HepG2 (cell line): Measurements from ENCODE around the gene LYRM2. TPM values are rescaled to one million over a fixed set of nuclear protein-coding genes. Genes with fewer than 3 reads are reported as not detected.

Experiments used
- CBFB ChIP-seq: sonication (generic); formaldehyde crosslinking; IDR thresholded peaks from 2 replicates; pipeline ENCODE4 v1.4.0; 2020; ENCODE audit warnings: missing genetic modification reagents
- EEA1 ChIP-seq: sonication (generic); formaldehyde crosslinking; IDR thresholded peaks from 2 replicates; pipeline ENCODE4 v1.5.1; 2020; ENCODE audit warnings: mild to moderate bottlenecking, missing genetic modification reagents, borderline replicate concordance
- ELF4 ChIP-seq: sonication (generic); formaldehyde crosslinking; IDR thresholded peaks from 2 replicates; pipeline ENCODE4 v1.5.0; 2020; ENCODE audit warnings: missing genetic modification reagents, mild to moderate bottlenecking, moderate library complexity, borderline replicate concordance
- FOXA3 ChIP-seq: IDR thresholded peaks from 2 replicates; pipeline ENCODE4 v1.6.1; 2016; ENCODE audit warnings: missing genetic modification reagents, missing compliant biosample characterization
- HDAC1 ChIP-seq: sonication (generic); formaldehyde crosslinking; IDR thresholded peaks from 2 replicates; pipeline ENCODE4 v1.5.1; 2020; ENCODE audit warnings: mild to moderate bottlenecking, missing genetic modification reagents
- MXI1 ChIP-seq: IDR thresholded peaks from 3 replicates; pipeline ENCODE4 v1.6.1; 2012; ENCODE audit warnings: low read depth, low read length, inconsistent platforms, borderline replicate concordance
- PITX1 ChIP-seq: sonication (generic); formaldehyde crosslinking; IDR thresholded peaks from 2 replicates; pipeline ENCODE4 v1.5.1; 2020; ENCODE audit warnings: mild to moderate bottlenecking, missing genetic modification reagents
- SNAPC5 ChIP-seq: sonication (generic); formaldehyde crosslinking; IDR thresholded peaks from 2 replicates; pipeline ENCODE4 v1.8.1; 2023; ENCODE audit warnings: mild to moderate bottlenecking, missing genetic modification reagents, borderline replicate concordance
- TBX2 ChIP-seq: sonication (generic); formaldehyde crosslinking; IDR thresholded peaks from 2 replicates; pipeline ENCODE4 v1.5.0; 2020; ENCODE audit warnings: missing genetic modification reagents, mild to moderate bottlenecking, borderline replicate concordance
- TEAD3 ChIP-seq: optimal IDR thresholded peaks from 2 replicates; pipeline ENCODE3; 2016; ENCODE audit warnings: borderline replicate concordance
- YEATS4 ChIP-seq: sonication (generic); formaldehyde crosslinking; IDR thresholded peaks from 2 replicates; pipeline ENCODE4 v1.4.0; 2020; ENCODE audit warnings: missing genetic modification reagents, borderline replicate concordance
- ZC3H4 ChIP-seq: sonication (generic); formaldehyde crosslinking; IDR thresholded peaks from 2 replicates; pipeline ENCODE4 v1.4.0; 2020; ENCODE audit warnings: missing genetic modification reagents, borderline replicate concordance
- ZKSCAN1 ChIP-seq: fragments of 150-350 bp; IDR thresholded peaks from 2 replicates; pipeline ENCODE4 v1.6.1; 2014; ENCODE audit warnings: low read length
- ZNF121 ChIP-seq: sonication (generic); formaldehyde crosslinking; IDR thresholded peaks from 2 replicates; pipeline ENCODE4 v1.5.0; 2020; ENCODE audit warnings: mild to moderate bottlenecking, missing genetic modification reagents
- ZNF367 ChIP-seq: sonication (generic); formaldehyde crosslinking; IDR thresholded peaks from 2 replicates; pipeline ENCODE4 v1.4.0; 2020; ENCODE audit warnings: missing genetic modification reagents, borderline replicate concordance
- ZNF441 ChIP-seq: sonication (generic); formaldehyde crosslinking; IDR thresholded peaks from 2 replicates; pipeline ENCODE4 v1.7.0; 2021; ENCODE audit warnings: missing genetic modification reagents, borderline replicate concordance
- ZNF574 ChIP-seq: sonication (generic); formaldehyde crosslinking; IDR thresholded peaks from 2 replicates; pipeline ENCODE4 v1.4.0; 2020; ENCODE audit warnings: missing genetic modification reagents
- ZNF605 ChIP-seq: sonication (generic); formaldehyde crosslinking; IDR thresholded peaks from 2 replicates; pipeline ENCODE4 v1.8.0; 2022; ENCODE audit warnings: mild to moderate bottlenecking, missing genetic modification reagents
- ZNF652 ChIP-seq: IDR thresholded peaks from 2 replicates; pipeline ENCODE4 v1.6.1; 2016; ENCODE audit warnings: low read depth, borderline replicate concordance
- ZNF7 ChIP-seq: IDR thresholded peaks from 2 replicates; pipeline ENCODE4 v1.6.1; 2016; ENCODE audit warnings: missing biosample characterization, missing genetic modification reagents
- ZNF737 ChIP-seq: sonication (generic); formaldehyde crosslinking; IDR thresholded peaks from 2 replicates; pipeline ENCODE4 v1.5.0; 2020; ENCODE audit warnings: missing genetic modification reagents, mild to moderate bottlenecking, borderline replicate concordance
- polyA plus RNA-seq, 8 experiments: library from polyadenylated mRNA; depleted of rRNA in 3 of 8; stranded (reverse) in 7 of 8; unstranded in 1 of 8; fragments of >200 nt; fragmentation: Illumina TruSeq in 4 of 8; extraction: Trizol in 4 of 8; gene quantifications; 2 replicates each; pipeline versions ENCODE4 v1.2.1 to v1.2.3, GENCODE V29; 2011 to 2016; ENCODE audit warnings: low read depth in 4 of 8, missing spikeins in 1 of 8, mixed read lengths in 1 of 8; ENCODE audit not compliant: insufficient read depth in 1 of 8
- total RNA-seq, 5 experiments: library from RNA; depleted of rRNA; stranded (reverse); fragments of >200 nt; fragmentation: Illumina TruSeq; extraction: Trizol; gene quantifications; 2 replicates each; pipeline ENCODE4 v1.2.3, GENCODE V29; 2016; ENCODE audit warnings: low read depth in 1 of 5
- TF ChIP-seq, protein P1 (sequence below): sonication (generic); formaldehyde crosslinking; IDR thresholded peaks from 2 replicates; pipeline ENCODE4 v1.4.0; 2020; ENCODE audit warnings: mild to moderate bottlenecking, missing genetic modification reagents
- TF ChIP-seq, protein P2 (sequence below): sonication (generic); formaldehyde crosslinking; IDR thresholded peaks from 2 replicates; pipeline ENCODE4 v1.8.1; 2023; ENCODE audit warnings: mild to moderate bottlenecking, moderate library complexity, missing genetic modification reagents
- TF ChIP-seq, protein P3 (sequence below): fragments of 450-650 bp; IDR thresholded peaks from 2 replicates; pipeline ENCODE4 v1.6.1; 2017

LYRM2 gene
- total and polyA plus RNA-seq, 2 of the 13 experiments (the other 11 are each of a cell fraction or from before 2014, with no cell fraction given) = 17.8 to 32.6 TPM

DNA sequence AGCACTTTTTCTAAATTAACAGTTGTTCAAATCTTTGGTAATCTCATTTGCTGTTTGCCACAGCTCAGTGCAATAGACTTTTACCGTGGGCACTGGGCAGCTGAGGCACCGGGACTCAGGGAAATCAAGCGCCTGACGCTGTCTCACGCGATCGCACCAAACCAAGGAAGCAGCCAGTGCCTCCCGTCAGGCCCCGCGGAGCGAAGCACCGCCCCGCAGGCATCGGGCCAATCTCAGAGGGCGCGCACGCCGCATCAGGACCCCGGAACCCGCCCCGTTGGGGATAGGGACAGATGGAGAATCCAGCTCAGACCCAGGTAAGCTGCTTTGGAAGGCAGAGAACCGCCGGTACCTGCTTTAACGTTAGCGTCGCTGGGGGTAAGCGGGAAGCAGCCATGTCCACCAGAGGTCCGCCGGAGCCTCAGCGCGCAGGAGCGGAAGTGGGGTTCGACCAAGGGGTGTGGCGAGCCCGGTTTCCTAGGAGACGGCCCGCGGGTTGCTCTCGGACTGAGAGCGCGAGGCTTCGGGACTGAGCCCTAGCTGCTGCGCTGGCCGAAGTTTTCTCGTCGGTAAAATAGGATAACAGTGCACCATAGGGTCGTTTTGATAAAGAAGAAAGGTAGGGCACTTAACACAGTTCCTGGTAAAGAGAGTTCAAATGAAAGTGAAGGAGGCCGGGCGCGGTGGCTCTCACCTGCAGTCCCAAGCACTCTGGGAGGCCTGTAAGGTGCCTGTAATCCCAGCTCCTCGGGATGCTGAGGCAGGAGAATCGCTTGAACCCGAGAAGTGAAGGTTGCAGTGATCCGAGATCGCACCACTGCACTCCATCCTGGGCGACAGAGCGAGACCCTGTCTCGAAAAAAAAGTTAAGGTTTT, at the start of gene LYRM2 (continued):
- TF ChIP-seq SNAPC5 (peak; percentile 50; the same call in 1 of the 2 replicates), ZC3H4 (CRISPR knock-in tag) (0 out of 2 replicates have a peak, but pooled peaks have one; percentile 21), ZNF7 (CRISPR knock-in tag) (no peak), ZNF574 (peak; percentile 70), ELF4 (peak; percentile 77; the same call in 1 of the 2 replicates), ZKSCAN1 (no peak), ZNF367 (CRISPR knock-in tag) (no peak; the same call in 1 of the 2 replicates), ZNF652 (CRISPR knock-in tag) (no peak), PITX1 (CRISPR knock-in tag) (no peak), ZNF737 (CRISPR knock-in tag) (peak; percentile 36; the same call in 1 of the 2 replicates), MXI1 (peak; percentile 73), FOXA3 (CRISPR knock-in tag) (peak; percentile 36; the same call in 1 of the 2 replicates), TBX2 (CRISPR knock-in tag) (peak; percentile 65; the same call in 1 of the 2 replicates), EEA1 (CRISPR knock-in tag) (no peak), CBFB (CRISPR knock-in tag) (peak; percentile 73; the same call in 1 of the 2 replicates), TEAD3 (peak; percentile 25), ZNF441 (CRISPR knock-in tag) (0 out of 2 replicates have a peak, but pooled peaks have one; percentile 47), HDAC1 (CRISPR knock-in tag) (peak; percentile 83), ZNF121 (CRISPR knock-in tag) (0 out of 2 replicates have a peak, but pooled peaks have one; percentile 10), ZNF605 (CRISPR knock-in tag) (peak; percentile 90), YEATS4 (CRISPR knock-in tag) (peak; percentile 90)
- TF ChIP-seq, protein P1, sequence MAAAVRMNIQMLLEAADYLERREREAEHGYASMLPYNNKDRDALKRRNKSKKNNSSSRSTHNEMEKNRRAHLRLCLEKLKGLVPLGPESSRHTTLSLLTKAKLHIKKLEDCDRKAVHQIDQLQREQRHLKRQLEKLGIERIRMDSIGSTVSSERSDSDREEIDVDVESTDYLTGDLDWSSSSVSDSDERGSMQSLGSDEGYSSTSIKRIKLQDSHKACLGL (CRISPR knock-in tag) = peak; percentile 78; the same call in 1 of the 2 replicates
- TF ChIP-seq, protein P2, sequence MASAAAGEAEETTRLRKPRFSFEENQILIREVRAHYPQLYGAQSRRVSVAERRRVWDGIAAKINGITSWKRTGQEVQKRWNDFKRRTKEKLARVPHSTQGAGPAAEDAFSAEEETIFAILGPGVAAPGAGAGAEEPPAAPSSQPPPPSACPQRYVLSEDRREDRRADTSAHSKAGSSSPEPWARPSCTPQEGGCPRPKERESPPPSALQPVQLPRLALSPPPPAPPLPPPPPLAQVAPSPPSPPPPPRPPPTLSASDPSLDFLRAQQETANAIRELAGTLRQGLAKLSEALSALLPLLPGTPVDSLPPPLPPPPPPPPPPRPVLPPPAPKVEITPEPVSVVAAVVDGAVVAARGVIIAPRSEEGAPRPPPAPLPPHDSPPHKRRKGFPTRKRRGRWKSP (CRISPR knock-in tag) = peak; percentile 89
- TF ChIP-seq, protein P3, sequence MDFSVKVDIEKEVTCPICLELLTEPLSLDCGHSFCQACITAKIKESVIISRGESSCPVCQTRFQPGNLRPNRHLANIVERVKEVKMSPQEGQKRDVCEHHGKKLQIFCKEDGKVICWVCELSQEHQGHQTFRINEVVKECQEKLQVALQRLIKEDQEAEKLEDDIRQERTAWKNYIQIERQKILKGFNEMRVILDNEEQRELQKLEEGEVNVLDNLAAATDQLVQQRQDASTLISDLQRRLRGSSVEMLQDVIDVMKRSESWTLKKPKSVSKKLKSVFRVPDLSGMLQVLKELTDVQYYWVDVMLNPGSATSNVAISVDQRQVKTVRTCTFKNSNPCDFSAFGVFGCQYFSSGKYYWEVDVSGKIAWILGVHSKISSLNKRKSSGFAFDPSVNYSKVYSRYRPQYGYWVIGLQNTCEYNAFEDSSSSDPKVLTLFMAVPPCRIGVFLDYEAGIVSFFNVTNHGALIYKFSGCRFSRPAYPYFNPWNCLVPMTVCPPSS = no peak
